GM19438 (cell line): Measurements from ENCODE around the gene ELF1.
"Not testable (repeated sequence)": the region's sequence is repeated elsewhere in the genome, so short reads cannot be mapped to it uniquely, and the experiment has no call there.

ENCODE experiments used
- ATAC-seq: cut with Tn5 transposase; IDR thresholded peaks from one replicate; pipeline ENCODE4 v1.9.1; 2021; ENCODE audit warnings: low read depth; ENCODE audit not compliant: unreplicated experiment

The ELF1 gene

GRCh38 chr13:41048640-41049039 lies 29.5 kb upstream of the ELF1 start:
- no peak for ATAC-seq

GRCh38 chr13:41042419-41042818 lies 23.3 kb upstream of the ELF1 start:
- ATAC-seq, result not testable (repeated sequence)

- ATAC-seq, result no peak
Measured at GRCh38 chr13:41040584-41041334, 21.6 kb upstream of the ELF1 start.

GRCh38 chr13:41039746-41040145 lies 20.6 kb upstream of the ELF1 start:
- ATAC-seq, result no peak

GRCh38 chr13:41036557-41036956 lies 17.4 kb upstream of the ELF1 start:
- ATAC-seq, result not testable (repeated sequence)

- no peak for ATAC-seq
Measured at GRCh38 chr13:41034881-41035280, 15.8 kb upstream of the ELF1 start.

GRCh38 chr13:41034382-41034781 lies 15.3 kb upstream of the ELF1 start:
- ATAC-seq, result no peak

GRCh38 chr13:41032691-41033376 lies 13.7 kb upstream of the ELF1 start:
- no peak for ATAC-seq

- no peak for ATAC-seq
Measured at GRCh38 chr13:41029629-41030028, 10.5 kb upstream of the ELF1 start.

- ATAC-seq, result no peak
Measured at GRCh38 chr13:41028051-41028450, 8.9 kb upstream of the ELF1 start.

GRCh38 chr13:41026788-41027187 lies 7.7 kb upstream of the ELF1 start:
- ATAC-seq, result no peak

- no peak for ATAC-seq
Measured at GRCh38 chr13:41025518-41025917, 6.4 kb upstream of the ELF1 start.

GRCh38 chr13:41019578-41020347 lies 647 bp upstream of the ELF1 start:
- peak; percentile 50 for ATAC-seq

GRCh38 chr13:41018602-41018948 lies 541 bp downstream of the ELF1 start:
- ATAC-seq, result no peak

- ATAC-seq, result no peak
Measured at GRCh38 chr13:41017817-41018601, 1.1 kb downstream of the ELF1 start.

GRCh38 chr13:41017159-41017558 lies 2.0 kb downstream of the ELF1 start:
- no peak for ATAC-seq

- no peak for ATAC-seq
Measured at GRCh38 chr13:41015920-41016319, 3.2 kb downstream of the ELF1 start.

GRCh38 chr13:41013835-41014234 lies 5.3 kb downstream of the ELF1 start:
- no peak for ATAC-seq

- ATAC-seq, result no peak
Measured at GRCh38 chr13:41012536-41012935, 6.6 kb downstream of the ELF1 start.

- ATAC-seq, result no peak
Measured at GRCh38 chr13:41011382-41011956, 7.6 kb downstream of the ELF1 start.
